Measurements from ENCODE around the gene EIF4E3. TPM values are rescaled to one million over a fixed set of nuclear protein-coding genes. Genes with fewer than 3 reads are reported as not detected.

Gene EIF4E3
- total RNA-seq, 6 donors from 2014 or later, result 7.3 to 40.2 (median 21.2) TPM

- TF ChIP-seq EP300 (IDR thresholded peaks at IDR 0.05) (no peak), POLR2AphosphoS5 (IDR thresholded peaks at IDR 0.05) (no peak), POLR2A (IDR thresholded peaks at IDR 0.05) (no peak), CTCF (IDR thresholded peaks at IDR 0.05) (no peak)
- Histone ChIP-seq H3K27me3 (no peaks in the 10 kb centered on the region), H3K27ac (no peak overlapping the region), H3K9me3 (no peaks in the 10 kb centered on the region), H3K36me3 (no peaks in the 10 kb centered on the region), H3K4me1 (no peaks in the 10 kb centered on the region), H3K4me3 (no peak overlapping the region)
- DNase-seq, result no peak
- 82 to 84% methylated on average over 9 of the region's 9 CpGs for WGBS, 2 donors
- no peak for ATAC-seq (ENCODE audit: low FRiP score in 2 of 2)
Observed at GRCh38 chr3:71640331-71640983, 84.7 kb downstream of the EIF4E3 start.

- ATAC-seq (ENCODE audit: low FRiP score in 2 of 2), result no peak
- Histone ChIP-seq H3K36me3 (no peaks in the 10 kb centered on the region), H3K9me3 (no peaks in the 10 kb centered on the region), H3K27ac (no peak overlapping the region), H3K4me1 (no peaks in the 10 kb centered on the region), H3K27me3 (no peaks in the 10 kb centered on the region), H3K4me3 (no peak overlapping the region)
- WGBS, 2 donors, result 87 to 93% methylated on average over 8 to 10 of the region's 10 CpGs
- no peak for DNase-seq
- no peak for TF ChIP-seq POLR2A (IDR thresholded peaks at IDR 0.05)
- no peak for TF ChIP-seq EP300 (IDR thresholded peaks at IDR 0.05)
Observed at GRCh38 chr3:71636482-71636881, 88.7 kb downstream of the EIF4E3 start.

- ATAC-seq (ENCODE audit: low FRiP score in 2 of 2) (no peak), DNase-seq (no peak)
- H3K27me3 ChIP-seq, result no peaks in the 10 kb centered on the region
- H3K4me1 ChIP-seq, result no peaks in the 10 kb centered on the region
- H3K4me3 ChIP-seq, result no peak overlapping the region
- WGBS, 2 donors, result 84 to 91% methylated on average over 9 of the region's 9 CpGs
- no peaks in the 10 kb centered on the region for H3K36me3 ChIP-seq
- H3K27ac ChIP-seq, result no peak overlapping the region
- TF ChIP-seq EP300 (IDR thresholded peaks at IDR 0.05) (no peak), CTCF (IDR thresholded peaks at IDR 0.05) (no peak), POLR2A (IDR thresholded peaks at IDR 0.05) (no peak), POLR2AphosphoS5 (IDR thresholded peaks at IDR 0.05) (no peak)
- no peaks in the 10 kb centered on the region for H3K9me3 ChIP-seq
Observed at GRCh38 chr3:71636001-71636400, 89.2 kb downstream of the EIF4E3 start.

GRCh38 chr3:71634671-71635070, 90.5 kb downstream of the EIF4E3 start:
- no peaks in the 10 kb centered on the region for H3K36me3 ChIP-seq
- ATAC-seq (ENCODE audit: low FRiP score in 2 of 2), result no peak
- H3K4me1 ChIP-seq, result peaks cover 0 to 3% (median under 1%) of the 10 kb centered on the region in 4 donors
- no peak for DNase-seq
- no peak overlapping the region for H3K4me3 ChIP-seq
- no peaks in the 10 kb centered on the region for H3K9me3 ChIP-seq
- no peaks in the 10 kb centered on the region for H3K27me3 ChIP-seq
- no peak overlapping the region for H3K27ac ChIP-seq
- TF ChIP-seq POLR2A (IDR thresholded peaks at IDR 0.05), result no peak

GRCh38 chr3:71629711-71630110, 95.5 kb downstream of the EIF4E3 start:
- ATAC-seq (ENCODE audit: low FRiP score in 2 of 2), result peak; percentile 56 to 82
- Histone ChIP-seq H3K36me3 (no peaks in the 10 kb centered on the region), H3K9me3 (no peaks in the 10 kb centered on the region), H3K4me3 (no peak overlapping the region), H3K27me3 (no peaks in the 10 kb centered on the region), H3K27ac (peak overlapping the region in 1 of 4 donors; percentile 49), H3K4me1 (peaks cover 0 to 7% (median 3%) of the 10 kb centered on the region in 4 donors)
- DNase-seq, result peak in 1 of 2 donors; percentile 52
- TF ChIP-seq EP300 (IDR thresholded peaks at IDR 0.05) (no peak), POLR2AphosphoS5 (IDR thresholded peaks at IDR 0.05) (no peak), CTCF (IDR thresholded peaks at IDR 0.05) (no peak), POLR2A (IDR thresholded peaks at IDR 0.05) (no peak)
- 25 to 39% methylated on average over 2 of the region's 2 CpGs for WGBS, 2 donors

GRCh38 chr3:71629289-71629688, 95.9 kb downstream of the EIF4E3 start:
- ATAC-seq (ENCODE audit: low FRiP score in 2 of 2) (peak in 1 of 2 donors; percentile 55), DNase-seq (no peak)
- Histone ChIP-seq H3K4me1 (peaks cover 0 to 7% (median 3%) of the 10 kb centered on the region in 4 donors), H3K4me3 (no peak overlapping the region), H3K27ac (no peak overlapping the region), H3K9me3 (no peaks in the 10 kb centered on the region), H3K27me3 (no peaks in the 10 kb centered on the region), H3K36me3 (no peaks in the 10 kb centered on the region)
- WGBS, 2 donors, result 41 to 42% methylated on average over 8 of the region's 8 CpGs
- TF ChIP-seq CTCF (IDR thresholded peaks at IDR 0.05), result no peak
- no peak for TF ChIP-seq EP300 (IDR thresholded peaks at IDR 0.05)
- TF ChIP-seq POLR2A (IDR thresholded peaks at IDR 0.05), result no peak
- no peak for TF ChIP-seq POLR2AphosphoS5 (IDR thresholded peaks at IDR 0.05)

All from upper lobe of left lung (tissue), 6 donors.